ENCODE measurements around the gene SPDYE2B.
"Not testable (repeated sequence)": the region's sequence is repeated elsewhere in the genome, so short reads cannot be mapped to it uniquely, and the experiment has no call there.

SPDYE2B gene

GRCh38 chr7:102698962-102699750 lies 49.0 kb downstream of the SPDYE2B start:
- DNase-seq (ENCODE audit: low spot score) = not testable (repeated sequence)
